Suprapubic skin (tissue), 4 donors: ENCODE measurements around the gene ZNF358. TPM values are rescaled to one million over a fixed set of nuclear protein-coding genes. Genes with fewer than 3 reads are reported as not detected.

ENCODE experiments used
- DNase-seq, 2 donors: peaks; one replicate each; pipeline ENCODE4 v3.0.0-alpha.2; 2019; ENCODE audit warnings: low spot score in 2 of 2
- H3K27ac ChIP-seq: fragments of 200-600 bp; sonication (generic); one replicate; pipeline ENCODE4 v1.5.1; 2019
- H3K27me3 ChIP-seq: fragments of 200-600 bp; sonication (generic); one replicate; pipeline ENCODE4 v1.5.1; 2019
- H3K36me3 ChIP-seq: fragments of 200-600 bp; sonication (generic); one replicate; pipeline ENCODE4 v1.5.1; 2019
- H3K4me1 ChIP-seq: fragments of 200-600 bp; sonication (generic); one replicate; pipeline ENCODE4 v1.5.1; 2019
- H3K4me3 ChIP-seq: fragments of 200-600 bp; sonication (generic); one replicate; pipeline ENCODE4 v1.5.1; 2019; ENCODE audit warnings: mild to moderate bottlenecking
- H3K9me3 ChIP-seq: fragments of 200-600 bp; sonication (generic); one replicate; pipeline ENCODE4 v1.5.1; 2019
- CTCF ChIP-seq, 2 donors: fragments of 200-600 bp in 1 of 2; fragments of 450-650 bp in 1 of 2; sonication (generic) in 1 of 2; IDR thresholded peaks; one replicate each; pipeline ENCODE4 v1.5.1; 2016 to 2019; ENCODE audit warnings: antibody characterized with exemption in 2 of 2, mild to moderate bottlenecking in 1 of 2, moderate library complexity in 1 of 2
- EP300 ChIP-seq: sonication (generic); formaldehyde crosslinking; IDR thresholded peaks from one replicate; pipeline ENCODE4 v1.6.1; 2017; ENCODE audit warnings: antibody characterized with exemption
- POLR2A ChIP-seq, 2 donors: fragments of 450-650 bp; IDR thresholded peaks; one replicate each; pipeline ENCODE4 v1.6.1; 2017; ENCODE audit warnings: antibody characterized with exemption in 2 of 2, mild to moderate bottlenecking in 2 of 2, moderate library complexity in 2 of 2
- POLR2AphosphoS5 ChIP-seq, 3 donors: sonication (generic); formaldehyde crosslinking; IDR thresholded peaks; one replicate each; pipeline ENCODE4 v1.6.1; 2017; ENCODE audit warnings: antibody characterized with exemption in 3 of 3
- WGBS: methylation state at CpG from one replicate; pipeline ENCODE4 v1.1.5; 2018; 5-methylcytosine and 5-hydroxymethylcytosine counted together
- total RNA-seq, 4 donors: library from RNA; depleted of rRNA; stranded (reverse); fragments of >200 nt; gene quantifications; one replicate each; pipeline ENCODE4 v1.1.0, GENCODE V29; 2016

ZNF358 gene
- total RNA-seq, 4 donors from 2014 or later = 28.7 to 48.5 (median 39.5) TPM

GRCh38 chr19:7554990-7555864 is 39.3 kb downstream of the ZNF358 start:
- DNase-seq = no peak
- Histone ChIP-seq H3K36me3 (peaks cover 70% of the 10 kb centered on the region), H3K27me3 (no peaks in the 10 kb centered on the region), H3K4me3 (no peak overlapping the region), H3K9me3 (no peaks in the 10 kb centered on the region), H3K4me1 (no peaks in the 10 kb centered on the region), H3K27ac (no peak overlapping the region)
- no peak for TF ChIP-seq POLR2AphosphoS5 (IDR thresholded peaks at IDR 0.05)
- no peak for TF ChIP-seq POLR2A (IDR thresholded peaks at IDR 0.05)
- no peak for TF ChIP-seq EP300
- TF ChIP-seq CTCF (IDR thresholded peaks at IDR 0.05) = no peak
- WGBS = 72% methylated on average over 27 of the region's 62 CpGs

DNA sequence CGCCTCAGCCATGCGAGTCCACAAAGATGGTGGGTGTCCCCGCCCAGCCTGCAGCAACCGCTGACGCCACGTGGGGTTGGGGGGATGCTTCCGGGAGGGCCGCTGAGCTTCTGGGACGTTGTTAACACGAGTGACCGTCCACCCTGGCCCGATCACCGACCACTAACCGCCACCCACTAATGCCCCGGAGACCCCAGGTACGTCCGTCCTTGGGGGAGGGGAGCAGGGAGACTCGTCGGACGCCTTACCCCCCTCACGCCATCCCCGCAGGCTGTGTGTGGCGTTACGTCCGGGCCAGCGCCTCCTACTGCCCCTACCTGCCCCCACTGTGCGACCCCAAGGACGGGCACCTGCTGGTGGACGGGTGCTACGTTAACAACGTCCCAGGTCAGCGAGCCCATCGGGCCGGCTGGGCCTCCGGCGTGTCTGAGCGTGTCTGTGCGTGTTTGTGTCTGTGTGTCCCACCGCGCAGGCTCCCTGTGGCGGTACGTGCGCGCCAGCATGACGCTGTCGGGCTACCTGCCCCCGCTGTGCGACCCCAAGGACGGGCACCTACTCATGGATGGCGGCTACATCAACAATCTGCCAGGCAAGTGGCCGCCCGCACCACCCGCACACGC is 40.9 kb downstream of the ZNF358 start:
- no peaks in the 10 kb centered on the region for H3K27me3 ChIP-seq
- H3K36me3 ChIP-seq = peaks cover 79% of the 10 kb centered on the region
- H3K4me3 ChIP-seq = no peak overlapping the region
- H3K27ac ChIP-seq = no peak overlapping the region
- TF ChIP-seq POLR2AphosphoS5 (IDR thresholded peaks at IDR 0.05) = no peak
- TF ChIP-seq CTCF (IDR thresholded peaks at IDR 0.05) = no peak
- TF ChIP-seq POLR2A (IDR thresholded peaks at IDR 0.05) = no peak
- no peak for TF ChIP-seq EP300
- H3K4me1 ChIP-seq = no peaks in the 10 kb centered on the region
- no peaks in the 10 kb centered on the region for H3K9me3 ChIP-seq
- DNase-seq = no peak
- 96% methylated on average over 35 of the region's 54 CpGs for WGBS

DNA sequence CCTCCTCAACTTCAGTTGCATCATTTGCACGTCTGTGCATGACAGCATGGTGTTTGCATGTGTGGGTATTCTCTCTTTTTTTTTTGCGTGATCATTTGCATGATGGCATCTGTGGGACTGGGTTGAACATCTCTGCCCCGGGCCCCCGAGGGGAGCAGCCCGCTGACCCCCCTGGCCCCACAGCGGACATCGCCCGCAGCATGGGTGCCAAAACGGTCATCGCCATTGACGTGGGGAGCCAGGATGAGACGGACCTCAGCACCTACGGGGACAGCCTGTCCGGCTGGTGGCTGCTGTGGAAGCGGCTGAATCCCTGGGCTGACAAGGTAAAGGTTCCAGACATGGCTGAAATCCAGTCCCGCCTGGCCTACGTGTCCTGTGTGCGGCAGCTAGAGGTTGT is 42.8 kb downstream of the ZNF358 start:
- Histone ChIP-seq H3K4me3 (no peak overlapping the region), H3K27ac (no peak overlapping the region), H3K27me3 (no peaks in the 10 kb centered on the region), H3K9me3 (no peaks in the 10 kb centered on the region), H3K4me1 (no peaks in the 10 kb centered on the region), H3K36me3 (peaks cover 75% of the 10 kb centered on the region)
- WGBS = 92% methylated on average over 11 of the region's 18 CpGs
- TF ChIP-seq EP300 (no peak), POLR2AphosphoS5 (IDR thresholded peaks at IDR 0.05) (no peak), POLR2A (IDR thresholded peaks at IDR 0.05) (no peak)
- DNase-seq = no peak

DNA sequence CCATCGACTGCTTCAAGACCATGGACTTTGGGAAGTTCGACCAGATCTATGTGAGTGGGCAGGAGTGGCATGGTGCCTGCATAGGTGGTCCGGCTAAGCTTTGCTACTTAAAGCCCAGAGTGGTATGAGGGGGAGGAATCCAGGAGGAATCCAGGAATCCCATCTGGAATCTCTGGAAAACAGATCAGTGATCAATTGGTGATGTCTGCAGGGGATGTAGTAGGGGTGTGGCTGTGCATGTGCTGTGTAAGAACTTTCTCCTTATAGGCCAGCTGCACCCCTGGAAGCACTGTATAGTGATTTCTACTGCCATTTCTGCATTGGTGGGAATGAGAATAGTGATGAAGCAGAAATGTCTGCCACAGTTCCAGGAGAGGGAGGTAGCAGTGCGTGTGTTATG is 43.2 kb downstream of the ZNF358 start:
- no peak for TF ChIP-seq CTCF (IDR thresholded peaks at IDR 0.05)
- TF ChIP-seq POLR2AphosphoS5 (IDR thresholded peaks at IDR 0.05) = no peak
- TF ChIP-seq POLR2A (IDR thresholded peaks at IDR 0.05) = no peak
- no peak for TF ChIP-seq EP300
- WGBS = 72% methylated on average over 4 of the region's 4 CpGs
- no peak overlapping the region for H3K27ac ChIP-seq
- no peak for DNase-seq
- no peaks in the 10 kb centered on the region for H3K27me3 ChIP-seq
- H3K36me3 ChIP-seq = peaks cover 74% of the 10 kb centered on the region
- no peaks in the 10 kb centered on the region for H3K4me1 ChIP-seq
- H3K9me3 ChIP-seq = no peaks in the 10 kb centered on the region
- H3K4me3 ChIP-seq = no peak overlapping the region

DNA sequence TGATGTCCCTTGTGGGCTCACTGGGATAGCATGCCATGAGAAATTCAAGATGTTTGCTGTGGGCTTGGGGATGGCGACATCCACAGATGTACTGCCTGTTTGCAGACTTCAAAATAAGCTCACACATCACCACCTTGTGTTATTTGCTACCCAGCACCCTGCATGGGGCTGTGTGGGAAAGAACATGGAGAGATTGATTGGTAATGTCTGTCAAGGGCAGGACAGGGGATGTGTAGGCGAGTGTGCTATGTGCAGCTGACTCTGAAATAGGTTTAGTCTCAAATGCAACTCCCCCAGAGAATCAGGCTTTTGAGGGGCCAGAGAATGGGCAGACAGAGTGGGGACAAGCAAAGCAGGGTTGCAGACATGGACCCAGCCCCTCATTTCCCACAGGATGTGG is 44.4 kb downstream of the ZNF358 start:
- 100% methylated on average over 2 of the region's 2 CpGs for WGBS
- DNase-seq = no peak
- Histone ChIP-seq H3K27ac (no peak overlapping the region), H3K27me3 (no peaks in the 10 kb centered on the region), H3K4me1 (no peaks in the 10 kb centered on the region), H3K4me3 (no peak overlapping the region), H3K9me3 (no peaks in the 10 kb centered on the region), H3K36me3 (peaks cover 62% of the 10 kb centered on the region)
- TF ChIP-seq POLR2A (IDR thresholded peaks at IDR 0.05) = no peak

DNA sequence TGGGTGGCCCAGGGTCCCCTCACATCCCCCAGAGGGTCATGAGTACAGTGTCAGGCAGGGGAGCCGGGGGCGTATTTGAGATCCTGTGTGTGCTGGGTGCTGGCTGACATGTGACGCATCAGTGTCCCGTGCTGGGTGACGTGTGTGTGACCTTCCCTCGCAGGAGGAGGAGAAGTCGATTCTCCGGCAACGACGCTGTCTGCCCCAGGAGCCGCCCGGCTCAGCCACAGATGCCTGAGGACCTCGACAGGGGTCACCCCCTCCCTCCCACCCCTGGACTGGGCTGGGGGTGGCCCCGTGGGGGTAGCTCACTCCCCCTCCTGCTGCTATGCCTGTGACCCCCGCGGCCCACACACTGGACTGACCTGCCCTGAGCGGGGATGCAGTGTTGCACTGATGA is 45.4 kb downstream of the ZNF358 start:
- WGBS = 100% methylated on average over 2 of the region's 17 CpGs
- H3K4me1 ChIP-seq = no peaks in the 10 kb centered on the region
- H3K27ac ChIP-seq = no peak overlapping the region
- no peak overlapping the region for H3K4me3 ChIP-seq
- peaks cover 54% of the 10 kb centered on the region for H3K36me3 ChIP-seq
- H3K9me3 ChIP-seq = no peaks in the 10 kb centered on the region
- TF ChIP-seq EP300 (no peak), CTCF (IDR thresholded peaks at IDR 0.05) (no peak)
- DNase-seq = no peak
- H3K27me3 ChIP-seq = no peaks in the 10 kb centered on the region
